GM18526 (cell line): ENCODE measurements around the gene AGBL4.

Experiments
- POLR2A ChIP-seq: IDR thresholded peaks from 3 replicates; pipeline ENCODE4 v1.6.1; 2011; ENCODE audit not compliant: insufficient read length; ENCODE audit errors: extremely low read depth

The AGBL4 gene

GRCh38 chr1:49171941-49172593 lies 851.7 kb downstream of the AGBL4 start:
- TF ChIP-seq POLR2A: no peak

- no peak for TF ChIP-seq POLR2A
These were observed 857.7 kb downstream of the AGBL4 start for GRCh38 chr1:49166031-49166430.

- TF ChIP-seq POLR2A: no peak
These were observed 860.7 kb downstream of the AGBL4 start for GRCh38 chr1:49163031-49163430.

GRCh38 chr1:49160677-49161076 lies 863.1 kb downstream of the AGBL4 start:
- TF ChIP-seq POLR2A: no peak

GRCh38 chr1:49136738-49137251 lies 887.0 kb downstream of the AGBL4 start:
- no peak for TF ChIP-seq POLR2A

- TF ChIP-seq POLR2A: no peak
These were observed 898.0 kb downstream of the AGBL4 start for GRCh38 chr1:49125746-49126145.

GRCh38 chr1:49111931-49112330 lies 911.8 kb downstream of the AGBL4 start:
- TF ChIP-seq POLR2A: no peak

- no peak for TF ChIP-seq POLR2A
These were observed 917.3 kb downstream of the AGBL4 start for GRCh38 chr1:49106445-49106844.

- no peak for TF ChIP-seq POLR2A
These were observed 919.2 kb downstream of the AGBL4 start for GRCh38 chr1:49104575-49104974.

GRCh38 chr1:49102752-49103151 lies 921.0 kb downstream of the AGBL4 start:
- TF ChIP-seq POLR2A: no peak

GRCh38 chr1:49098866-49099265 lies 924.9 kb downstream of the AGBL4 start:
- no peak for TF ChIP-seq POLR2A

- TF ChIP-seq POLR2A: no peak
These were observed 937.4 kb downstream of the AGBL4 start for GRCh38 chr1:49086327-49086726.

GRCh38 chr1:49085079-49085478 lies 938.7 kb downstream of the AGBL4 start:
- no peak for TF ChIP-seq POLR2A

GRCh38 chr1:49060766-49061165 lies 963.0 kb downstream of the AGBL4 start:
- no peak for TF ChIP-seq POLR2A

- TF ChIP-seq POLR2A: no peak
These were observed 964.7 kb downstream of the AGBL4 start for GRCh38 chr1:49059087-49059486.

GRCh38 chr1:49052102-49052501 lies 971.7 kb downstream of the AGBL4 start:
- TF ChIP-seq POLR2A: no peak

GRCh38 chr1:49051647-49052046 lies 972.1 kb downstream of the AGBL4 start:
- no peak for TF ChIP-seq POLR2A
